Mucosa of descending colon (tissue), 3 donors: ENCODE data around the gene PHC2. TPM values are rescaled to one million over a fixed set of nuclear protein-coding genes. Genes with fewer than 3 reads are reported as not detected.

Experiments
- ATAC-seq: fragments of 200-7000 bp; cut with Tn5 transposase; one replicate; pipeline ENCODE4 v1.9.1; 2020; ENCODE audit warnings: mild to moderate bottlenecking, moderate library complexity
- DNase-seq, 3 donors: peaks; one replicate each; pipeline ENCODE4 v3.0.0-alpha.2; 2020
- H3K36me3 ChIP-seq: fragments of 200-600 bp; one replicate; pipeline ENCODE4 v1.8.0; 2021; ENCODE audit warnings: low read depth, mild to moderate bottlenecking
- H3K4me1 ChIP-seq: fragments of 200-600 bp; one replicate; pipeline ENCODE4 v1.8.0; 2021; ENCODE audit warnings: low read depth, mild to moderate bottlenecking
- H3K4me3 ChIP-seq: fragments of 200-600 bp; one replicate; pipeline ENCODE4 v1.8.0; 2021; ENCODE audit warnings: mild to moderate bottlenecking
- H3K9me3 ChIP-seq: fragments of 200-600 bp; one replicate; pipeline ENCODE4 v1.8.0; 2021; ENCODE audit warnings: mild to moderate bottlenecking
- intact Hi-C, 2 donors: fragments of 100-400 bp; cut with DNase I in 1 of 2; cut with micrococcal nuclease in 1 of 2; formaldehyde crosslinking; loops; one replicate each; pipeline versions ENCODE4 v1.11.0 to v1.11.1; 2022; cut with DNase I, micrococcal nuclease
- total RNA-seq, 3 donors: library from RNA; stranded (reverse); fragmentation: NEBNext Ultra II Directional in 2 of 3; extraction: Animal tissue kit (Norgen Biotek cat#: 25700) in 2 of 3; gene quantifications; one replicate each; pipeline versions ENCODE4 v1.2.1 to v1.2.4, GENCODE V29; 2021 to 2023
- TF ChIP-seq, protein P1 (sequence below): fragments of 200-600 bp; IDR thresholded peaks from one replicate; pipeline ENCODE4 v1.8.0; 2022; ENCODE audit warnings: antibody characterized with exemption, mild to moderate bottlenecking
- donor health status: DM: no; HTN: no; CAD: no; lungs with moderate emphysema.
- donor health status: DM: no; HTN: no; CAD: no.
- donor health status: DM: no; HTN: yes; CAD: no.

PHC2 gene
- total RNA-seq, 3 donors from 2014 or later: 49.5 to 99.0 (median 60.5) TPM

- intact Hi-C loops: no loop called here
- Histone ChIP-seq H3K36me3 (no peaks in the 10 kb centered on the region), H3K4me3 (no peak overlapping the region), H3K9me3 (no peaks in the 10 kb centered on the region), H3K4me1 (peaks cover 5% of the 10 kb centered on the region)
- no peak for ATAC-seq
- TF ChIP-seq, protein P1, sequence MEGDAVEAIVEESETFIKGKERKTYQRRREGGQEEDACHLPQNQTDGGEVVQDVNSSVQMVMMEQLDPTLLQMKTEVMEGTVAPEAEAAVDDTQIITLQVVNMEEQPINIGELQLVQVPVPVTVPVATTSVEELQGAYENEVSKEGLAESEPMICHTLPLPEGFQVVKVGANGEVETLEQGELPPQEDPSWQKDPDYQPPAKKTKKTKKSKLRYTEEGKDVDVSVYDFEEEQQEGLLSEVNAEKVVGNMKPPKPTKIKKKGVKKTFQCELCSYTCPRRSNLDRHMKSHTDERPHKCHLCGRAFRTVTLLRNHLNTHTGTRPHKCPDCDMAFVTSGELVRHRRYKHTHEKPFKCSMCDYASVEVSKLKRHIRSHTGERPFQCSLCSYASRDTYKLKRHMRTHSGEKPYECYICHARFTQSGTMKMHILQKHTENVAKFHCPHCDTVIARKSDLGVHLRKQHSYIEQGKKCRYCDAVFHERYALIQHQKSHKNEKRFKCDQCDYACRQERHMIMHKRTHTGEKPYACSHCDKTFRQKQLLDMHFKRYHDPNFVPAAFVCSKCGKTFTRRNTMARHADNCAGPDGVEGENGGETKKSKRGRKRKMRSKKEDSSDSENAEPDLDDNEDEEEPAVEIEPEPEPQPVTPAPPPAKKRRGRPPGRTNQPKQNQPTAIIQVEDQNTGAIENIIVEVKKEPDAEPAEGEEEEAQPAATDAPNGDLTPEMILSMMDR: no peak
- no peak for DNase-seq
These were observed 4.4 kb upstream of the PHC2 start for GRCh38 chr1:33435096-33435820.

DNA sequence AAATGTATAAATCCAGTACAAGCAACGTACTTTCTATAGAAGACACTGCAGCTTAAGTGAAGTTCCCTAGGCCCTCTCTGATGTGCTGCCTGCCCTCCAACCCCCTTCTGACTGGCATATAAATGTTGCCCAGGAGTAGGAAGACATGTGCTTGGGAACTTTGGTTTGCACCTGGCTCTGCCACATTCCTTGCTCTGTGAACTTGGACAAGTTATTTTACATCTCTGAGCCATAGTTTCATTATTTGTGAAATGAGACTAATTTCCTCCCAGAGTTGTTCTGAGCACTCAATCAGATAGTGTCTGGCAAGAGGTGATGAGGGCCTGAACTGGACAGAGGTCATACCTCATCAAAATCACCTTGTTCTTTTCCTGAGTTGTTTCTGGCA, 3.5 kb upstream of the PHC2 start:
- Histone ChIP-seq H3K4me1 (peaks cover 5% of the 10 kb centered on the region), H3K36me3 (no peaks in the 10 kb centered on the region), H3K4me3 (no peak overlapping the region), H3K9me3 (no peaks in the 10 kb centered on the region)
- intact Hi-C loops: no loop called here
- DNase-seq: no peak
- ATAC-seq: no peak
- TF ChIP-seq, protein P1: no peak

DNA sequence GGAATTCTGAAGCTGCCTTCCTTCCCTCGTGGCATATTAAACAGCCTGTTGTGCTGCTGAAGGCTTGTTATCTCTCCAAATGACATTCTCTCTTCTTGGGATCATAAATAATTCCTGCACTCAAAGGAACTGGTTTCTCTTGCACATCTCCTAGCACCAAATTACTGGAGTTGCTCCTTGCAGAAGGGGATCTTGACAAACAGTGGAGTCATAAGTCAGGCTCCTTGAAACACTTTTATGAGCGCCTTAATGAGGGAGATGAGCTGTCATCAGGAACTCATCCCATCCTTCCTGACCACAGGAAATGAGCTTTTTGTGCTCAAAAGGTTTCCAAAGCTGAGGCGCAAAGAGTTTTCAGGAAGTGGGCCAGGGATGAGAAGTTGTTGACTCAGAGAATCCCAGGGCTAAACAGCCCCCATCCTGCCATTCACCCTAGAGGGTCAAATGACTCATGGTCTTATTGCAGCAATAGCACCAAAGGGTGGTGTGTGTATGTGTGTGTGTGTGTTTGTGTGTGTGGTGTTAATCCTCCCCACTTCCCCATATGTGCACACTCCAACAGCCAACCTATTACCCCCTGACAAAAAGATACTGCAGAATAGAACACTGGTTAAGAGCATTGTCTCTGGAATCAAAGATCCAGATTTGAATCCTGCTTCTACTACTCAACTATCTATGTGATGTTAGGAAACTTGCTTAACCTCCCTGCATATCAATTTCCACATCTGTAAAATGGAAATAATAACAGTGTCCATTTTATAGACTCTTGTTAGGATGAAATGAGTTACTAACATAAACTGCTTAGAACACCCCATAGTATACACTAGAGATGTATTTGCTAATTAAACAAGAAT, 2.8 kb upstream of the PHC2 start:
- TF ChIP-seq, protein P1: no peak
- Histone ChIP-seq H3K36me3 (no peaks in the 10 kb centered on the region), H3K4me3 (no peak overlapping the region), H3K9me3 (no peaks in the 10 kb centered on the region), H3K4me1 (peaks cover 5% of the 10 kb centered on the region)
- peak; percentile 41 for ATAC-seq
- intact Hi-C loops: no loop called here
- DNase-seq: peak in 1 of 3 donors; percentile 53

DNA sequence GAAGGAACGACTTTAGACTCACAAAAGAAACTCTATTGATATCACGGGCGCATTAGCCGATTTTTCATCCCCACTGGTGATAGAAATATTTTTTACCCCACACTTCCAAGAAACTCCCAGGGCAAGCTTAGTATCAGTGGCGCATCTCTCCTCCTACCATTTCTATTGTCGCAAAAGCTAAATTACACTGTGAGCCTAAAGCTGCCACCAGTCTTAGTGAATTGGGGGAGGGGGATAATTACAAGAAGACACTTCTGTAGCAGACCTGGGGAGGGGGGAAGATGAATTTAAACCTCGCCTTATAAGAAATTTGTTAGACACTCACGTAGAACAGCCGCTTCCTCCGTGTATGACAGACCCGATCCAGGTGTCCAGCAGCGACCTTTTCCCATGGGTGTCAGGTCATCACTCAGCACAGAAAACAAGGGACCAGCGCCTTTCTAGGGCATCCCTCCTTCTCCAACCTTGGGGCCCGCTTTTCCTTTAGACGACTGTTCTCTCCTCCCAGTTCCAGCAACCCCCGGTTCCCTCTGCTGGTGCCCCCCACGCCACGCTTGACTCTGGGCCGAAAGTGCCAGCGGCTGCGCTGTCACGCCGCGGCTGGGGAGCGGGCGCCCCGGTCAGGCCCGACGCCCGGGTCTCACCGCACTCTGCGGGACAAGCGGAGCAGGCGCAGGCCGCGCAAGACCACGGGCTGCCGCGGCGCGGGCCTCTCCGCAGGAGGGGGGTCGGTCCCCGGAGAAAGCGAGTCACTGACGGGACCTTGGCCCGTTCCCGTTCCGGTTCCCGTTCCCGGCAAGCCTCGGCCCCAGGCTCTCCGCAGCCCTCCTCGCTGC, 821 bp downstream of the PHC2 start:
- H3K36me3 ChIP-seq: no peaks in the 10 kb centered on the region

DNA sequence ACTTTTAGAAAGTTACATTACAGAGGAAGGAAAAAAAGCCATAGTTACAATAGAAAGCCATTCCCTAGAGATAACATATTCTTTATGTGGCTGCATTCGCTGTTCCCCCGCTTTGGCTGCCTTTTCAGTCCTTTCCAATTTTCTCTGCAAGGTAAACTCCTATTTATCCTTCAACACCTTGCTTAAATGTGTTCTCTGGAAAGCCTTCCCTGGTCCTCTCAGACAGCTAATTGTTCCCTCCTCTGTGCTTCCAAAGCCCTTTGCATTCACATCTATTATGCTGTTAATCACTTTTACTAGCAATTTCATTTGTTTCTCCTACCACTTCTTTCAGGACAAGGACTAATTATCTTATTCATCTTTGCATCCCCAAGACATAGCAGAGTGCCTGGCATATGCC, 1.6 kb downstream of the PHC2 start:
- DNase-seq: no peak
- no peaks in the 10 kb centered on the region for H3K9me3 ChIP-seq
- intact Hi-C loops: no loop called here
- TF ChIP-seq, protein P1: no peak
- peaks cover 5% of the 10 kb centered on the region for H3K4me1 ChIP-seq
- no peak for ATAC-seq
- no peak overlapping the region for H3K4me3 ChIP-seq
- no peaks in the 10 kb centered on the region for H3K36me3 ChIP-seq

More for the DNA sequence above, 821 bp downstream of the PHC2 start:
- peaks cover 5% of the 10 kb centered on the region for H3K4me1 ChIP-seq
- ATAC-seq (no peak), DNase-seq (peak; percentile 13 to 54 (median 54))
- TF ChIP-seq, protein P1: no peak
- peak overlapping the region; percentile 39 for H3K4me3 ChIP-seq
- intact Hi-C loops: no loop called here
- H3K9me3 ChIP-seq: no peaks in the 10 kb centered on the region
